SK-N-SH (cell line): ENCODE results near the gene GLRA1. TPM values are rescaled to one million over a fixed set of nuclear protein-coding genes. Genes with fewer than 3 reads are reported as not detected.

ENCODE experiments used
- CTCF ChIA-PET: fragments of 300-600, 350-600 bp; formaldehyde crosslinking; extraction: SDS; loops from one replicate; lab custom pipeline; 2021; lab: Yijun Ruan, JAX
- POLR2A ChIA-PET: fragments of 350-600 bp; sonication (Branson Sonifier 250); formaldehyde crosslinking; extraction: SDS; loops from one replicate; lab custom pipeline; 2020; ENCODE audit warnings: antibody characterized with exemption, inconsistent platforms; lab: Yijun Ruan, JAX
- DNase-seq: peaks from one replicate; pipeline ENCODE4 v3.0.0; 2012
- H2AFZ ChIP-seq: fragments of 200-600 bp; sonication (generic); 2 replicates; pipeline ENCODE4 v1.8.1; 2016; ENCODE audit warnings: antibody characterized with exemption, mild to moderate bottlenecking, low read depth
- H3F3A ChIP-seq: fragments of 200-600 bp; sonication (generic); replicated peaks from 2 replicates; pipeline ENCODE3; 2016; ENCODE audit warnings: antibody characterized with exemption, mild to moderate bottlenecking; ENCODE audit not compliant: insufficient read depth
- H3K27ac ChIP-seq, 2 experiments: fragments of 200-500 bp in 1 of 2; fragments of 200-600 bp in 1 of 2; sonication (Bioruptor generic) in 1 of 2; sonication (generic), shearing (Covaris generic) in 1 of 2; 2 replicates each; pipeline versions ENCODE4 v1.5.1 to v1.6.1; 2014 to 2016; ENCODE audit warnings: low read depth in 2 of 2, inconsistent platforms in 1 of 2, low read length in 1 of 2, mild to moderate bottlenecking in 1 of 2, mixed read lengths in 1 of 2
- H3K27me3 ChIP-seq: fragments of 200-600 bp; sonication (generic), shearing (Covaris generic); 2 replicates; pipeline ENCODE4 v1.6.1; 2016; ENCODE audit warnings: mixed run types; ENCODE audit not compliant: insufficient read depth
- H3K36me3 ChIP-seq, 2 experiments: fragments of 200-500 bp in 1 of 2; fragments of 200-600 bp in 1 of 2; sonication (Bioruptor generic) in 1 of 2; sonication (generic) in 1 of 2; replicated peaks in 1 of 2; 2 replicates each; pipeline versions ENCODE3 to v1.5.1; 2014 to 2016; ENCODE audit warnings: low read length in 1 of 2, mild to moderate bottlenecking in 1 of 2; ENCODE audit not compliant: insufficient read depth in 2 of 2, control insufficient read depth in 1 of 2
- H3K4me1 ChIP-seq, 2 experiments: fragments of 200-500 bp in 1 of 2; fragments of 200-600 bp in 1 of 2; sonication (Bioruptor generic) in 1 of 2; sonication (generic), shearing (Covaris generic) in 1 of 2; 2 replicates each; pipeline versions ENCODE4 v1.5.1 to v1.6.1; 2014 to 2016; ENCODE audit warnings: low read depth in 1 of 2, low read length in 1 of 2, mixed run types in 1 of 2; ENCODE audit not compliant: insufficient read depth in 2 of 2, control insufficient read depth in 1 of 2
- H3K4me2 ChIP-seq: fragments of 200-600 bp; sonication (generic), shearing (Covaris generic); 2 replicates; pipeline ENCODE4 v1.6.1; 2017; ENCODE audit warnings: mixed run types
- H3K4me3 ChIP-seq, 2 experiments: fragments of 200-500 bp in 1 of 2; fragments of 200-600 bp in 1 of 2; sonication (Bioruptor generic) in 1 of 2; sonication (generic), shearing (Covaris generic) in 1 of 2; 2 replicates each; pipeline versions ENCODE4 v1.5.1 to v1.8.1; 2014 to 2016; ENCODE audit warnings: low read depth in 2 of 2, inconsistent platforms in 1 of 2, low read length in 1 of 2, mild to moderate bottlenecking in 1 of 2, mixed read lengths in 1 of 2, moderate library complexity in 1 of 2
- H3K79me2 ChIP-seq: fragments of 200-600 bp; sonication (generic); 2 replicates; pipeline ENCODE4 v1.8.1; 2017; ENCODE audit warnings: mild to moderate bottlenecking; ENCODE audit not compliant: insufficient read depth
- H3K9ac ChIP-seq: fragments of 200-600 bp; sonication (generic); 2 replicates; pipeline ENCODE4 v1.6.1; 2017; ENCODE audit warnings: mixed run types
- H3K9me2 ChIP-seq: fragments of 200-600 bp; sonication (generic); 2 replicates; pipeline ENCODE4 v1.6.1; 2017; ENCODE audit warnings: mixed run types
- H3K9me3 ChIP-seq: fragments of 200-600 bp; sonication (generic); 2 replicates; pipeline ENCODE4 v1.6.1; 2017; ENCODE audit warnings: mixed run types, mild to moderate bottlenecking, moderate library complexity
- H4K20me1 ChIP-seq: fragments of 200-600 bp; sonication (generic); 2 replicates; pipeline ENCODE4 v1.6.1; 2017; ENCODE audit warnings: mild to moderate bottlenecking, mixed run types; ENCODE audit not compliant: insufficient read depth
- EP300 ChIP-seq, 2 experiments: IDR thresholded peaks; 2 replicates each; pipeline versions ENCODE4 v1.4.0 to v1.6.1; 2012; ENCODE audit warnings: borderline replicate concordance in 1 of 2, low read depth in 1 of 2, low read length in 1 of 2
- EZH2phosphoT487 ChIP-seq: fragments of 200-600 bp; sonication (generic); IDR thresholded peaks from 2 replicates; pipeline ENCODE4 v1.6.1; 2017; ENCODE audit warnings: low read depth, mixed run types, mild to moderate bottlenecking, antibody characterized with exemption, moderate library complexity, borderline replicate concordance
- FOSL2 ChIP-seq: IDR thresholded peaks from 2 replicates; pipeline ENCODE4 v1.4.0; 2012; ENCODE audit warnings: low read depth, mild to moderate bottlenecking, moderate library complexity, borderline replicate concordance
- FOXJ3 ChIP-seq: sonication (generic); formaldehyde crosslinking; IDR thresholded peaks from 2 replicates; pipeline ENCODE4 v1.5.1; 2020; ENCODE audit warnings: mild to moderate bottlenecking, missing genetic modification reagents
- GABPA ChIP-seq: IDR thresholded peaks from 2 replicates; pipeline ENCODE4 v1.4.0; 2012; ENCODE audit warnings: low read depth, mild to moderate bottlenecking
- IRF3 ChIP-seq: fragments of 150-350 bp; IDR thresholded peaks from 2 replicates; pipeline ENCODE4 v1.6.1; 2016; ENCODE audit warnings: mild to moderate bottlenecking, low read depth, low read length
- JUND ChIP-seq: IDR thresholded peaks from 2 replicates; pipeline ENCODE4 v1.4.0; 2012
- MAX ChIP-seq: IDR thresholded peaks from 2 replicates; pipeline ENCODE4 v1.4.0; 2012; ENCODE audit warnings: low read depth
- MEF2A ChIP-seq: IDR thresholded peaks from 2 replicates; pipeline ENCODE4 v1.4.0; 2012; ENCODE audit warnings: low read depth, borderline replicate concordance
- MXI1 ChIP-seq: IDR thresholded peaks from 2 replicates; pipeline ENCODE4 v1.6.1; 2012; ENCODE audit warnings: mild to moderate bottlenecking, low read depth, low read length, improper control_type of control experiment
- NFIC ChIP-seq: IDR thresholded peaks from 2 replicates; pipeline ENCODE4 v1.4.0; 2012; ENCODE audit warnings: borderline replicate concordance
- NRF1 ChIP-seq: IDR thresholded peaks from 2 replicates; pipeline ENCODE4 v1.6.1; 2012; ENCODE audit warnings: low read depth, mild to moderate bottlenecking, low read length
- POLR2AphosphoS5 ChIP-seq: IDR thresholded peaks from 2 replicates; pipeline ENCODE4 v1.6.1; 2012; ENCODE audit warnings: low read depth, low read length
- RAD21 ChIP-seq: IDR thresholded peaks from 2 replicates; pipeline ENCODE4 v1.6.1; 2012; ENCODE audit warnings: mild to moderate bottlenecking, low read length
- RCOR1 ChIP-seq: fragments of 150-350 bp; IDR thresholded peaks from 2 replicates; pipeline ENCODE4 v1.6.1; 2017; ENCODE audit warnings: antibody characterized with exemption, low read length
- REST ChIP-seq: IDR thresholded peaks from 2 replicates; pipeline ENCODE4 v1.6.1; 2012; ENCODE audit warnings: mild to moderate bottlenecking, low read depth, low read length, moderate library complexity
- RFX5 ChIP-seq: IDR thresholded peaks from 2 replicates; pipeline ENCODE4 v1.6.1; 2012; ENCODE audit warnings: mild to moderate bottlenecking, improper control_type of control experiment, low read length
- TAF1 ChIP-seq: IDR thresholded peaks from 2 replicates; pipeline ENCODE4 v1.6.1; 2012; ENCODE audit warnings: low read depth, mild to moderate bottlenecking, low read length, moderate library complexity, borderline replicate concordance
- TCF12 ChIP-seq: IDR thresholded peaks from 2 replicates; pipeline ENCODE4 v1.4.0; 2012
- TEAD4 ChIP-seq: IDR thresholded peaks from 2 replicates; pipeline ENCODE4 v1.4.0; 2012; ENCODE audit warnings: mild to moderate bottlenecking, borderline replicate concordance; ENCODE audit not compliant: insufficient read depth
- WGBS: methylation state at CpG from one replicate; pipeline ENCODE4 v1.1.6; 2017; ENCODE audit warnings: low lambda C conversion rate; 5-methylcytosine and 5-hydroxymethylcytosine counted together
- polyA plus RNA-seq, 3 experiments: library from polyadenylated mRNA; depleted of rRNA; stranded (reverse); fragments of >200 nt; gene quantifications; 2 replicates each; pipeline ENCODE4 v1.2.3, GENCODE V29; 2012

GLRA1 gene
- polyA plus RNA-seq, 1 of the 3 experiments (the other 2 are of a cell fraction), result not detected

- Histone ChIP-seq H2AFZ (no peak overlapping the region), H3K4me1 (no peaks in the 10 kb centered on the region), H3K9ac (no peak overlapping the region), H3K9me3 (no peaks in the 10 kb centered on the region), H3K79me2 (no peaks in the 10 kb centered on the region), H3K36me3 (no peaks in the 10 kb centered on the region), H3K27me3 (no peaks in the 10 kb centered on the region), H3K9me2 (no peaks in the 10 kb centered on the region), H4K20me1 (no peaks in the 10 kb centered on the region), H3K27ac (no peak overlapping the region), H3K4me2 (no peak overlapping the region), H3K4me3 (no peak overlapping the region), H3F3A (no peaks in the 10 kb centered on the region)
- no peak for TF ChIP-seq NRF1
- TF ChIP-seq EZH2phosphoT487, result no peak
- no peak for TF ChIP-seq MAX
- TF ChIP-seq MEF2A, result no peak
- TF ChIP-seq TCF12, result no peak
- TF ChIP-seq REST, result no peak
- TF ChIP-seq FOXJ3, result no peak
- TF ChIP-seq TEAD4, result no peak
- no peak for TF ChIP-seq POLR2AphosphoS5
- TF ChIP-seq TAF1, result no peak
- TF ChIP-seq FOSL2, result no peak
- no peak for TF ChIP-seq EP300 (IDR thresholded peaks at IDR 0.05; ENCODE audit: borderline replicate concordance in 1 of 2, low read depth in 1 of 2, low read length in 1 of 2)
- POLR2A ChIA-PET, result no interaction called here
- DNase-seq, result no peak
- CTCF ChIA-PET, result interaction anchor here (0.5 to 0.7 kb wide), 2 partner anchors 48 to 270 kb away, joined by 3 read pairs; no protein-coding TSS in a partner anchor
- 37% methylated on average over 3 of the region's 3 CpGs for WGBS
Measured at GRCh38 chr5:151872701-151873100, 52.0 kb downstream of the GLRA1 start.

GRCh38 chr5:151870820-151871219 is 53.8 kb downstream of the GLRA1 start:
- Histone ChIP-seq H3K9me2 (no peaks in the 10 kb centered on the region), H3K79me2 (no peaks in the 10 kb centered on the region), H3F3A (no peaks in the 10 kb centered on the region), H3K4me2 (no peak overlapping the region), H3K4me3 (no peak overlapping the region), H3K27ac (no peak overlapping the region), H3K4me1 (no peaks in the 10 kb centered on the region), H3K27me3 (no peaks in the 10 kb centered on the region), H3K9ac (no peak overlapping the region), H2AFZ (peak overlapping the region; percentile 11; the same call in 1 of the 2 replicates), H3K36me3 (no peaks in the 10 kb centered on the region), H3K9me3 (no peaks in the 10 kb centered on the region), H4K20me1 (no peaks in the 10 kb centered on the region)
- POLR2A ChIA-PET, result no interaction called here
- CTCF ChIA-PET, result no interaction called here
- no peak for TF ChIP-seq MAX
- TF ChIP-seq RCOR1, result no peak
- no peak for TF ChIP-seq TCF12
- no peak for TF ChIP-seq MXI1
- no peak for TF ChIP-seq IRF3
- no peak for TF ChIP-seq EZH2phosphoT487
- no peak for TF ChIP-seq REST
- no peak for TF ChIP-seq NFIC
- TF ChIP-seq GABPA, result no peak
- no peak for TF ChIP-seq RFX5
- no peak for TF ChIP-seq RAD21
- TF ChIP-seq JUND, result no peak
- TF ChIP-seq MEF2A, result no peak
- no peak for DNase-seq
- WGBS, result 12% methylated on average over 3 of the region's 3 CpGs
